IMR-90 (cell line): ENCODE measurements around the gene HDGFL2. TPM values are rescaled to one million over a fixed set of nuclear protein-coding genes. Genes with fewer than 3 reads are reported as not detected.

ENCODE experiments used
- ATAC-seq: fragments of 200-7000 bp; cut with Tn5 transposase; 2 replicates; pipeline ENCODE4 v1.9.1; 2020; ENCODE audit warnings: low read depth, mild to moderate bottlenecking, moderate library complexity
- BruUV-seq: library from RNA; stranded (reverse); fragments of 400-500 nt; replicated peaks from 2 replicates; lab custom pipeline; 2021; lab: Mats Ljungman, UMichigan
- CTCF ChIA-PET: fragments of 300-600 bp; formaldehyde crosslinking; extraction: SDS; loops from one replicate; lab custom pipeline; 2021; ENCODE audit warnings: antibody characterized with exemption; lab: Yijun Ruan, JAX
- POLR2A ChIA-PET: fragments of 300-600 bp; sonication (Branson Sonifier 250); formaldehyde crosslinking; loops from one replicate; lab custom pipeline; 2022; ENCODE audit warnings: antibody characterized with exemption; ENCODE audit not compliant: unreplicated experiment; lab: Charles Lee
- DNase-seq: peaks from one replicate; pipeline ENCODE4 v3.0.0; 2013
- H2AFZ ChIP-seq: replicated peaks from 2 replicates; pipeline ENCODE3; 2013; ENCODE audit warnings: low read length, mild to moderate bottlenecking; ENCODE audit not compliant: poor library complexity
- H2AK5ac ChIP-seq: 2 replicates; pipeline ENCODE4 v1.6.1; 2013; ENCODE audit warnings: low read depth, low read length, inconsistent platforms
- H2AK9ac ChIP-seq: replicated peaks from 2 replicates; pipeline ENCODE3; 2013; ENCODE audit warnings: mild to moderate bottlenecking, low read depth, low read length, moderate library complexity; ENCODE audit not compliant: poor library complexity
- H2BK120ac ChIP-seq: 2 replicates; pipeline ENCODE4 v1.6.1; 2013; ENCODE audit warnings: low read depth, low read length, inconsistent platforms
- H2BK15ac ChIP-seq: 3 replicates; pipeline ENCODE4 v1.6.1; 2013; ENCODE audit warnings: low read depth, low read length, inconsistent platforms
- H2BK20ac ChIP-seq: 2 replicates; pipeline ENCODE4 v1.6.1; 2013; ENCODE audit warnings: low read depth, mild to moderate bottlenecking, inconsistent platforms, low read length, moderate library complexity
- H2BK5ac ChIP-seq: 2 replicates; pipeline ENCODE4 v1.6.1; 2013; ENCODE audit warnings: mild to moderate bottlenecking, low read depth, low read length, inconsistent platforms; ENCODE audit not compliant: poor library complexity, severe bottlenecking
- H3K14ac ChIP-seq: replicated peaks from 2 replicates; pipeline ENCODE4 v1.6.1; 2013; ENCODE audit warnings: low read depth, low read length, inconsistent platforms
- H3K18ac ChIP-seq: 2 replicates; pipeline ENCODE4 v1.6.1; 2013; ENCODE audit warnings: low read depth, low read length, control low read depth
- H3K23ac ChIP-seq: 2 replicates; pipeline ENCODE4 v1.6.1; 2013; ENCODE audit warnings: low read depth, low read length, inconsistent platforms
- H3K27ac ChIP-seq: 2 replicates; pipeline ENCODE4 v1.5.1; 2013; ENCODE audit warnings: mild to moderate bottlenecking, control low read depth, low read length; ENCODE audit not compliant: insufficient read depth
- H3K27me3 ChIP-seq: 2 replicates; pipeline ENCODE4 v1.6.1; 2013; ENCODE audit warnings: low read length; ENCODE audit not compliant: control insufficient read depth, insufficient read depth
- H3K36me3 ChIP-seq: 2 replicates; pipeline ENCODE4 v1.6.1; 2013; ENCODE audit warnings: low read length, mixed read lengths; ENCODE audit not compliant: control insufficient read depth, insufficient read depth
- H3K4ac ChIP-seq: 2 replicates; pipeline ENCODE4 v1.6.1; 2013; ENCODE audit warnings: low read depth, low read length, inconsistent platforms
- H3K4me1 ChIP-seq: 2 replicates; pipeline ENCODE4 v1.6.1; 2013; ENCODE audit warnings: low read length, mixed read lengths; ENCODE audit not compliant: control insufficient read depth, insufficient read depth
- H3K4me2 ChIP-seq: 2 replicates; pipeline ENCODE4 v1.6.1; 2013; ENCODE audit warnings: low read depth, mild to moderate bottlenecking, control low read depth, low read length, moderate library complexity
- H3K4me3 ChIP-seq: 2 replicates; pipeline ENCODE4 v1.5.1; 2013; ENCODE audit warnings: low read depth, mild to moderate bottlenecking, control low read depth, low read length, moderate library complexity; ENCODE audit not compliant: insufficient read depth
- H3K56ac ChIP-seq: 2 replicates; pipeline ENCODE4 v1.6.1; 2013; ENCODE audit warnings: low read length, inconsistent platforms; ENCODE audit not compliant: insufficient read depth; ENCODE audit errors: extremely low read depth
- H3K79me1 ChIP-seq, 2 experiments: 2 replicates each; pipeline ENCODE4 v1.6.1; 2013; ENCODE audit warnings: low read length in 2 of 2, inconsistent platforms in 1 of 2, low read depth in 1 of 2
- H3K9ac ChIP-seq: 2 replicates; pipeline ENCODE4 v1.6.1; 2013; ENCODE audit warnings: low read depth, low read length, control low read depth
- H3K9me1 ChIP-seq: 2 replicates; pipeline ENCODE4 v1.6.1; 2013; ENCODE audit warnings: low read length, inconsistent platforms; ENCODE audit not compliant: insufficient read depth
- H3K9me3 ChIP-seq: 2 replicates; pipeline ENCODE4 v1.6.1; 2013; ENCODE audit warnings: low read length; ENCODE audit not compliant: control insufficient read depth, insufficient read depth
- H4K20me1 ChIP-seq: 2 replicates; pipeline ENCODE4 v1.6.1; 2013; ENCODE audit warnings: low read length, inconsistent platforms; ENCODE audit not compliant: insufficient read depth
- H4K5ac ChIP-seq: 2 replicates; pipeline ENCODE4 v1.6.1; 2013; ENCODE audit warnings: mild to moderate bottlenecking, low read depth, low read length, control low read depth
- H4K8ac ChIP-seq, 2 experiments: 2 replicates each; pipeline ENCODE4 v1.6.1; 2013; ENCODE audit warnings: low read depth in 2 of 2, low read length in 2 of 2, control low read depth in 1 of 2, inconsistent platforms in 1 of 2
- H4K91ac ChIP-seq: 2 replicates; pipeline ENCODE4 v1.6.1; 2013; ENCODE audit warnings: low read depth, low read length, inconsistent platforms; ENCODE audit not compliant: insufficient read depth
- CEBPB ChIP-seq: IDR thresholded peaks from 2 replicates; pipeline ENCODE4 v1.6.1; 2012; ENCODE audit warnings: low read depth, low read length, improper control_type of control experiment
- CHD1 ChIP-seq: IDR thresholded peaks from 2 replicates; pipeline ENCODE4 v1.6.1; 2012; ENCODE audit warnings: low read depth, low read length, improper control_type of control experiment
- MAFK ChIP-seq: IDR thresholded peaks from 2 replicates; pipeline ENCODE4 v1.6.1; 2012; ENCODE audit warnings: low read depth, low read length, improper control_type of control experiment
- MAZ ChIP-seq: IDR thresholded peaks from 2 replicates; pipeline ENCODE4 v1.6.1; 2012; ENCODE audit warnings: low read depth, mild to moderate bottlenecking, low read length, improper control_type of control experiment, moderate library complexity, borderline replicate concordance
- MXI1 ChIP-seq: IDR thresholded peaks from 2 replicates; pipeline ENCODE4 v1.6.1; 2012; ENCODE audit warnings: low read depth, mild to moderate bottlenecking, low read length, moderate library complexity, borderline replicate concordance
- RCOR1 ChIP-seq: IDR thresholded peaks from 2 replicates; pipeline ENCODE4 v1.6.1; 2012; ENCODE audit warnings: mild to moderate bottlenecking, low read length, improper control_type of control experiment; ENCODE audit not compliant: insufficient replicate concordance
- WGBS, 2 experiments: methylation state at CpG; one replicate each; pipeline versions ENCODE4 v1.1.5 to v1.1.7; 2013; ENCODE audit warnings: missing lambda C conversion rate in 2 of 2; ENCODE audit not compliant: insufficient read length in 1 of 2; ENCODE audit errors: extremely low coverage in 2 of 2; 5-methylcytosine and 5-hydroxymethylcytosine counted together
- dilution Hi-C: fragments of 300-500 bp; cut with HindIII; formaldehyde crosslinking; loops from one replicate; pipeline ENCODE4 v1.14.3; 2018; ENCODE audit warnings: low sequenced_read_pairs; ENCODE audit not compliant: unreplicated experiment
- in situ Hi-C: fragments of 300-500 bp; cut with MboI; formaldehyde crosslinking; loops from 3 replicates; pipeline ENCODE4 v1.14.3; 2019; ENCODE audit warnings: low sequenced_read_pairs, inconsistent platforms, mixed read lengths
- intact Hi-C: fragments of 100-400 bp; cut with micrococcal nuclease; formaldehyde crosslinking; loops from 2 replicates; pipeline ENCODE4 v1.10.0; 2022
- polyA plus RNA-seq, 3 experiments: library from polyadenylated mRNA; depleted of rRNA; stranded (reverse); fragments of >200 nt; gene quantifications; 2 replicates each; pipeline ENCODE4 v1.2.3, GENCODE V29; 2012; ENCODE audit warnings: low replicate concordance in 1 of 3
- total RNA-seq: library from RNA; depleted of rRNA; stranded (reverse); fragments of >200 nt; gene quantifications from 2 replicates; pipeline ENCODE4 v1.2.3, GENCODE V29; 2012

Gene HDGFL2
- total and polyA plus RNA-seq, 2 of the 4 experiments (the other 2 are of a cell fraction), result 35.8 to 48.5 TPM

DNA sequence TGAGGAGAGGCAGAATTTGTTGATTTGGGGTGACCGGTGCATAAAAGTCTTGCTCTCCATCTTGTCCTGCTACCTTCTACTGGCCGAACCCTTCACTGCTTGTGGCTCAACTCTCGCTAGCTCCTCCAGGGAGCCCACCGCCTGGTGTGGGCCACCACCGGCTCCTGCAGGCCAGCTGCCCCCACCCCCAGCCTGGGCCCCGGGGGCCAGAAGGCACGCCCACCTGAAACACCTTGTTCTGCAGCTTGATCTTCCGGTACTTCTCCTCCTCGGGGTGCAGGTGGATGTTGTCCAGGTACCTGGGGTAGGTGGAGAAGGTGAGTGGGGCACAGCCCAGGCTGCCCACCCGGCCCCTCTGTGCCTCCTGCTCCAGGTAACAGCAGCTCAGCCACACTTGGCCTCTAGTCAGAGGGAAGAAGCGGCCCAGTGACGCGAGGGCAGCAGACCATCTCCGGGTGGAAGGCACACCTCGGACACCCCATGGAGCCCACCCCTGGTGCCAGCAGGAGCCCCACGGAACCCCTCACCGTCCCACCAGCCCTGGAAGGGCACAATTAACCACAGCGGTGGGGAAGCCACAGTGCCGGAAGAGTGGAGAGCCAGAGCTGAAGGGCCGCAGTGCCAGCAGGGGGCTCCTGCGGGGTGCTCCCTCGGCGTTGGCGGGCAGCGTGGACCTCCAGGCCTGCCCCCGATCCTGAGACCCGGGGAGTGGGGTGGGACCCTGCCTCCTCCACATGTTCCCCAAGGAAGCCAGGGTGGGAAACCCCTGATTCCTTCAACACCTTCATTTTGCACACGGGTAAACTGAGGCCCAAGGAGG, 24.6 kb upstream of the HDGFL2 start:
- no peak for ATAC-seq
- Histone ChIP-seq H2AFZ (no peak overlapping the region), H4K20me1 (peaks cover 10% of the 10 kb centered on the region; the same call in 1 of the 2 replicates), H2AK9ac (peak overlapping the region; percentile 13), H4K91ac (no peak overlapping the region), H3K23ac (no peak overlapping the region), H3K27me3 (no peaks in the 10 kb centered on the region), H3K9ac (no peak overlapping the region), H3K4me1 (no peaks in the 10 kb centered on the region; the same call in 1 of the 2 replicates), H2BK15ac (no peak overlapping the region), H3K4me3 (no peak overlapping the region), H3K9me3 (no peaks in the 10 kb centered on the region), H3K18ac (no peak overlapping the region), H2BK5ac (no peak overlapping the region), H3K9me1 (no peaks in the 10 kb centered on the region), H2BK120ac (no peak overlapping the region), H3K36me3 (peaks cover 68% of the 10 kb centered on the region), H4K5ac (no peak overlapping the region), H3K4ac (no peak overlapping the region), H3K79me1 (peaks cover 0 to 34% of the 10 kb centered on the region in 2 experiments; a peak in 3 of 4 replicates), H4K8ac (no peak overlapping the region), H3K14ac (no peak overlapping the region), H2AK5ac (no peak overlapping the region), H3K56ac (no peak overlapping the region), H3K27ac (no peak overlapping the region), H2BK20ac (no peak overlapping the region), H3K4me2 (no peak overlapping the region)
- dilution Hi-C loops, result no loop called here
- TF ChIP-seq CHD1, result no peak
- TF ChIP-seq MAFK, result no peak
- no peak for TF ChIP-seq CEBPB
- no peak for TF ChIP-seq RCOR1
- TF ChIP-seq MAZ, result no peak
- no peak for TF ChIP-seq MXI1
- no TSS peak for BruUV-seq
- POLR2A ChIA-PET, result no interaction called here
- 96% methylated on average over 4 of the region's 28 CpGs; no CpG with 5 or more reads in 1 of the 2 experiments for WGBS, 2 experiments
- in situ Hi-C loops, result no loop called here
- intact Hi-C loops, result no loop called here
- no peak for DNase-seq
- CTCF ChIA-PET, result no interaction called here
